Astrocyte (in vitro differentiated cells and primary cell): Measurements from ENCODE around the gene CDC25C. TPM values are rescaled to one million over a fixed set of nuclear protein-coding genes. Genes with fewer than 3 reads are reported as not detected.

Experiments used
- DNase-seq: peaks from one replicate; pipeline ENCODE4 v3.0.0-alpha.2; 2010; ENCODE audit warnings: low read depth
- FAIRE-seq: peaks from 2 replicates; lab custom pipeline; 2011; peaks lifted over from hg19 to GRCh38; lab: Jason Lieb, UNC
- H2AFZ ChIP-seq: 2 replicates; pipeline ENCODE4 v1.6.0; 2012; ENCODE audit warnings: low read depth, low read length, inconsistent platforms
- H3K27ac ChIP-seq: 2 replicates; pipeline ENCODE4 v1.5.1; 2011; ENCODE audit warnings: low read depth, low read length, inconsistent platforms
- H3K27me3 ChIP-seq: 2 replicates; pipeline ENCODE4 v1.6.0; 2011; ENCODE audit warnings: low read length, inconsistent platforms; ENCODE audit not compliant: insufficient read depth
- H3K36me3 ChIP-seq: 2 replicates; pipeline ENCODE4 v1.5.1; 2011; ENCODE audit warnings: low read length, inconsistent platforms; ENCODE audit not compliant: insufficient read depth
- H3K4me1 ChIP-seq: 2 replicates; pipeline ENCODE4 v1.5.1; 2011; ENCODE audit warnings: low read length, inconsistent platforms; ENCODE audit not compliant: insufficient read depth
- H3K4me2 ChIP-seq: 2 replicates; pipeline ENCODE4 v1.6.0; 2012; ENCODE audit warnings: low read length, inconsistent platforms
- H3K4me3 ChIP-seq: 2 replicates; pipeline ENCODE4 v1.5.1; 2011; ENCODE audit warnings: low read depth, mild to moderate bottlenecking, low read length, inconsistent platforms; ENCODE audit not compliant: insufficient read depth
- H3K79me2 ChIP-seq: 2 replicates; pipeline ENCODE4 v1.6.0; 2012; ENCODE audit warnings: mild to moderate bottlenecking, low read length, inconsistent platforms; ENCODE audit not compliant: insufficient read depth
- H3K9ac ChIP-seq: 2 replicates; pipeline ENCODE4 v1.6.0; 2012; ENCODE audit warnings: mild to moderate bottlenecking, low read length, inconsistent platforms
- H3K9me3 ChIP-seq: 2 replicates; pipeline ENCODE4 v1.5.1; 2012; ENCODE audit warnings: low read depth, mild to moderate bottlenecking, low read length, inconsistent platforms; ENCODE audit not compliant: insufficient read depth
- H4K20me1 ChIP-seq: 2 replicates; pipeline ENCODE4 v1.6.0; 2012; ENCODE audit warnings: low read length, inconsistent platforms; ENCODE audit not compliant: insufficient read depth
- H3K27ac Mint-ChIP-seq: one replicate; pipeline ENCODE4 v1.8.0; 2021; ENCODE audit warnings: mild to moderate bottlenecking, mixed read lengths; ENCODE audit not compliant: unreplicated experiment
- H3K27me3 Mint-ChIP-seq: one replicate; pipeline ENCODE4 v1.8.0; 2021; ENCODE audit warnings: low read depth, mixed read lengths; ENCODE audit not compliant: unreplicated experiment
- H3K36me3 Mint-ChIP-seq: one replicate; pipeline ENCODE4 v1.8.0; 2021; ENCODE audit warnings: low read depth, mixed read lengths; ENCODE audit not compliant: unreplicated experiment
- H3K4me1 Mint-ChIP-seq: one replicate; pipeline ENCODE4 v1.8.0; 2021; ENCODE audit warnings: low read depth, mixed read lengths; ENCODE audit not compliant: unreplicated experiment
- H3K4me3 Mint-ChIP-seq: one replicate; pipeline ENCODE4 v1.8.0; 2021; ENCODE audit warnings: mild to moderate bottlenecking, moderate library complexity, mixed read lengths; ENCODE audit not compliant: unreplicated experiment
- H3K9me3 Mint-ChIP-seq: one replicate; pipeline ENCODE4 v1.8.0; 2021; ENCODE audit warnings: mild to moderate bottlenecking, mixed read lengths; ENCODE audit not compliant: unreplicated experiment
- CTCF ChIP-seq: IDR thresholded peaks from 2 replicates; pipeline ENCODE4 v1.5.1; 2011; ENCODE audit warnings: low read depth, mild to moderate bottlenecking, inconsistent platforms, low read length, moderate library complexity; ENCODE audit not compliant: insufficient read depth
- EZH2 ChIP-seq: IDR thresholded peaks from 2 replicates; pipeline ENCODE4 v1.6.1; 2012; ENCODE audit warnings: mild to moderate bottlenecking, low read length, inconsistent platforms; ENCODE audit not compliant: insufficient read depth
- total RNA-seq: library from RNA; stranded (reverse); gene quantifications from 2 replicates; pipeline ENCODE4 v1.2.1, GENCODE V29; 2021

Gene CDC25C
- total RNA-seq, 1 donor from 2014 or later, result 1.6 TPM

- no peaks in the 10 kb centered on the region for H3K79me2 ChIP-seq
- no peaks in the 10 kb centered on the region for H3K36me3 Mint-ChIP-seq
- H3K9me3 Mint-ChIP-seq, result no peaks in the 10 kb centered on the region
- TF ChIP-seq CTCF, result no peak
- TF ChIP-seq EZH2, result no peak
- H3K4me1 Mint-ChIP-seq, result peaks cover 4% of the 10 kb centered on the region
- FAIRE-seq (no peak), DNase-seq (no peak)
- no peak overlapping the region for H2AFZ ChIP-seq
- H3K27me3 ChIP-seq, result peaks cover 39% of the 10 kb centered on the region
- H3K36me3 ChIP-seq, result no peaks in the 10 kb centered on the region
- H3K27me3 Mint-ChIP-seq, result peaks cover 18% of the 10 kb centered on the region
- no peak overlapping the region for H3K9ac ChIP-seq
- H3K4me3 Mint-ChIP-seq, result peak overlapping the region; percentile 61
- H3K27ac ChIP-seq, result no peak overlapping the region
- no peak overlapping the region for H3K27ac Mint-ChIP-seq
- no peaks in the 10 kb centered on the region for H3K9me3 ChIP-seq
- H3K4me1 ChIP-seq, result peaks cover 5% of the 10 kb centered on the region
- H4K20me1 ChIP-seq, result no peaks in the 10 kb centered on the region
- H3K4me2 ChIP-seq, result peak overlapping the region; percentile 81
- no peak overlapping the region for H3K4me3 ChIP-seq
Observed at GRCh38 chr5:138240650-138241385, 90.8 kb downstream of the CDC25C start.

GRCh38 chr5:138238034-138238433, 93.6 kb downstream of the CDC25C start:
- peaks cover 3% of the 10 kb centered on the region for H3K4me1 Mint-ChIP-seq
- H3K27ac Mint-ChIP-seq, result no peak overlapping the region
- peaks cover 19% of the 10 kb centered on the region for H3K27me3 Mint-ChIP-seq

More at GRCh38 chr5:138238034-138238433, 93.6 kb downstream of the CDC25C start:
- no peak overlapping the region for H3K4me3 Mint-ChIP-seq
- Histone ChIP-seq H4K20me1 (no peaks in the 10 kb centered on the region), H3K27me3 (peaks cover 28% of the 10 kb centered on the region), H3K4me1 (peaks cover 5% of the 10 kb centered on the region), H3K27ac (no peak overlapping the region), H3K9ac (no peak overlapping the region), H3K4me2 (no peak overlapping the region), H3K9me3 (no peaks in the 10 kb centered on the region), H3K4me3 (no peak overlapping the region), H3K36me3 (no peaks in the 10 kb centered on the region), H3K79me2 (no peaks in the 10 kb centered on the region), H2AFZ (no peak overlapping the region)
- H3K9me3 Mint-ChIP-seq, result peaks cover 2% of the 10 kb centered on the region
- no peak for DNase-seq
- no peak for FAIRE-seq
- TF ChIP-seq CTCF (no peak), EZH2 (no peak)
- H3K36me3 Mint-ChIP-seq, result no peaks in the 10 kb centered on the region

Other genes starting within 250 kb of the CDC25C start
- gene WNT8A, start 247.8 kb downstream of the CDC25C start, total RNA-seq, result not detected in 2 replicates
- 2.9 and 3.2 TPM in 2 replicates for gene NME5, start 192.4 kb downstream of the CDC25C start, total RNA-seq
- 33.1 and 35.0 TPM in 2 replicates for gene BRD8, start 153.2 kb downstream of the CDC25C start, total RNA-seq
- gene KIF20A, start 152.7 kb downstream of the CDC25C start, total RNA-seq, result 2.7 and 4.7 TPM in 2 replicates
- 27.6 and 34.2 TPM in 2 replicates for gene CDC23, start 118.5 kb downstream of the CDC25C start, total RNA-seq
- gene GFRA3, start 57.2 kb downstream of the CDC25C start, total RNA-seq, result 0.16 TPM in 1 of 2 replicates, not detected in the other
- gene FAM53C, start 6.5 kb upstream of the CDC25C start, total RNA-seq, result 43.8 and 46.6 TPM in 2 replicates
- gene KDM3B, start 20.9 kb upstream of the CDC25C start, total RNA-seq, result 46.6 and 48.6 TPM in 2 replicates
- gene REEP2, start 107.3 kb upstream of the CDC25C start, total RNA-seq, result 16.0 and 17.2 TPM in 2 replicates
- 24.4 and 31.5 TPM in 2 replicates for gene EGR1, start 133.7 kb upstream of the CDC25C start, total RNA-seq
- gene ETF1, start 211.4 kb upstream of the CDC25C start, total RNA-seq, result 139 and 153 TPM in 2 replicates
- 266 and 271 TPM in 2 replicates for gene HSPA9, start 243.6 kb upstream of the CDC25C start, total RNA-seq